Erythroblast (primary cell): Measurements from ENCODE around the gene TTC3.

Experiments used
- GATA1 ChIP-seq: IDR thresholded peaks from 2 replicates; pipeline ENCODE4 v1.6.1; 2011; ENCODE audit warnings: low read depth, mild to moderate bottlenecking, control low read depth, low read length, moderate library complexity
- POLR2A ChIP-seq: IDR thresholded peaks from 2 replicates; pipeline ENCODE4 v1.6.1; 2011; ENCODE audit warnings: mild to moderate bottlenecking, low read length

GRCh38 chr21:37117204-37117603 is 44.1 kb downstream of the TTC3 start:
- no peak for TF ChIP-seq POLR2A
- TF ChIP-seq GATA1, result no peak
